ENCODE results near the gene PRR36.

Gene PRR36

GRCh38 chr19:7917267-7918061 is 43.3 kb upstream of the PRR36 start:
- H3K79me1 ChIP-seq (ENCODE audit: low read depth, low read length): peaks cover 6% of the 10 kb centered on the region
- WGBS, 2 donors (ENCODE audit: extremely low coverage in 2 of 2, insufficient read length in 2 of 2, insufficient replicate concordance in 1 of 2): no CpG with 5 or more reads among the region's 71 CpGs
- peak overlapping the region; percentile 71 for H3K14ac ChIP-seq (ENCODE audit: low read length)
- no peaks in the 10 kb centered on the region for H3K9me3 ChIP-seq (replicated peaks in 1 of 2; ENCODE audit: control insufficient read depth in 2 of 2, insufficient read depth in 1 of 2, low read depth in 1 of 2, low read length in 2 of 2)
- peak overlapping the region; percentile 84 for H2BK12ac ChIP-seq (ENCODE audit: low read length)
- peak overlapping the region; percentile 91 for H2AFZ ChIP-seq (ENCODE audit: low read length)
- peaks cover 11 to 15% of the 10 kb centered on the region in 2 donors for H3K36me3 ChIP-seq (replicated peaks in 1 of 2; ENCODE audit: control insufficient read depth in 2 of 2, insufficient read depth in 2 of 2, low read length in 2 of 2)
- H3K4me3 ChIP-seq (ENCODE audit: low read length in 2 of 2): peak overlapping the region; percentile 46 to 74
- H2AK5ac ChIP-seq (ENCODE audit: low read depth, low read length): peak overlapping the region; percentile 53
- peak overlapping the region; percentile 95 for H3K9ac ChIP-seq (ENCODE audit: low read depth, low read length, poor library complexity)
- H3K4me1 ChIP-seq (ENCODE audit: control insufficient read depth in 2 of 2, insufficient read depth in 1 of 2, low read depth in 1 of 2, low read length in 2 of 2): peaks cover 18 to 25% of the 10 kb centered on the region in 2 donors
- peaks cover 22 to 42% (median 22%) of the 10 kb centered on the region in 3 experiments for H3K27me3 ChIP-seq (ENCODE audit: control insufficient read depth in 3 of 3, insufficient read depth in 3 of 3, low read depth in 1 of 3, low read length in 3 of 3)
- peak overlapping the region; percentile 96 for H4K8ac ChIP-seq (ENCODE audit: low read depth, low read length)
- peak overlapping the region; percentile 95 for H4K91ac ChIP-seq (ENCODE audit: low read depth, low read length, poor library complexity)
- H3K23ac ChIP-seq (ENCODE audit: low read depth, low read length, poor library complexity): peak overlapping the region; percentile 85
- peak overlapping the region; percentile 47 for H2BK120ac ChIP-seq (ENCODE audit: low read depth, low read length)
- H3K18ac ChIP-seq (ENCODE audit: low read length): peak overlapping the region; percentile 95
- no peak overlapping the region for H3K27ac ChIP-seq (replicated peaks; ENCODE audit: low read length)
- DNase-seq (ENCODE audit: low spot score): no peak
- H2BK5ac ChIP-seq (ENCODE audit: low read length): peak overlapping the region; percentile 48
- H3K4ac ChIP-seq (ENCODE audit: low read length): peak overlapping the region; percentile 89
- peak overlapping the region; percentile 98 for H3K4me2 ChIP-seq (ENCODE audit: insufficient read depth, low read length, poor library complexity, severe bottlenecking)
- peak overlapping the region; percentile 78 for H2BK15ac ChIP-seq (ENCODE audit: low read length)

- Histone ChIP-seq H3K23ac (ENCODE audit: low read depth, low read length, poor library complexity) (peak overlapping the region; percentile 85), H4K8ac (ENCODE audit: low read depth, low read length) (no peak overlapping the region), H3K79me1 (ENCODE audit: low read depth, low read length) (peaks cover 2% of the 10 kb centered on the region), H3K27ac (replicated peaks; ENCODE audit: low read length) (no peak overlapping the region), H3K27me3 (ENCODE audit: control insufficient read depth in 3 of 3, insufficient read depth in 3 of 3, low read depth in 1 of 3, low read length in 3 of 3) (peaks cover 22 to 42% (median 22%) of the 10 kb centered on the region in 3 experiments), H2AK5ac (ENCODE audit: low read depth, low read length) (peak overlapping the region; percentile 88), H2BK5ac (ENCODE audit: low read length) (peak overlapping the region; percentile 48), H2AFZ (ENCODE audit: low read length) (peak overlapping the region; percentile 91), H3K4me2 (ENCODE audit: insufficient read depth, low read length, poor library complexity, severe bottlenecking) (peak overlapping the region; percentile 98), H2BK120ac (ENCODE audit: low read depth, low read length) (no peak overlapping the region), H3K4me3 (ENCODE audit: low read length in 2 of 2) (peak overlapping the region; percentile 46 to 74), H3K4me1 (ENCODE audit: control insufficient read depth in 2 of 2, insufficient read depth in 1 of 2, low read depth in 1 of 2, low read length in 2 of 2) (peaks cover 18 to 25% of the 10 kb centered on the region in 2 donors), H4K91ac (ENCODE audit: low read depth, low read length, poor library complexity) (no peak overlapping the region), H3K18ac (ENCODE audit: low read length) (peak overlapping the region; percentile 95), H2BK15ac (ENCODE audit: low read length) (peak overlapping the region; percentile 78), H2BK12ac (ENCODE audit: low read length) (no peak overlapping the region), H3K4ac (ENCODE audit: low read length) (no peak overlapping the region), H3K9me3 (replicated peaks in 1 of 2; ENCODE audit: control insufficient read depth in 2 of 2, insufficient read depth in 1 of 2, low read depth in 1 of 2, low read length in 2 of 2) (no peaks in the 10 kb centered on the region), H3K14ac (ENCODE audit: low read length) (no peak overlapping the region), H3K36me3 (replicated peaks in 1 of 2; ENCODE audit: control insufficient read depth in 2 of 2, insufficient read depth in 2 of 2, low read length in 2 of 2) (peaks cover 10 to 14% of the 10 kb centered on the region in 2 donors), H3K9ac (ENCODE audit: low read depth, low read length, poor library complexity) (peak overlapping the region; percentile 95)
- WGBS, 2 donors (ENCODE audit: extremely low coverage in 2 of 2, insufficient read length in 2 of 2, insufficient replicate concordance in 1 of 2): no CpG with 5 or more reads among the region's 12 CpGs
- no peak for DNase-seq (ENCODE audit: low spot score)
These were observed 42.7 kb upstream of the PRR36 start for GRCh38 chr19:7916955-7917266.

- peak overlapping the region; percentile 80 for H3K23ac ChIP-seq (ENCODE audit: low read depth, low read length, poor library complexity)
- H3K9ac ChIP-seq (ENCODE audit: low read depth, low read length, poor library complexity): peak overlapping the region; percentile 77
- H3K4me1 ChIP-seq (ENCODE audit: control insufficient read depth in 2 of 2, insufficient read depth in 1 of 2, low read depth in 1 of 2, low read length in 2 of 2): peaks cover 13 to 20% of the 10 kb centered on the region in 2 donors
- no peaks in the 10 kb centered on the region for H3K9me3 ChIP-seq (replicated peaks in 1 of 2; ENCODE audit: control insufficient read depth in 2 of 2, insufficient read depth in 1 of 2, low read depth in 1 of 2, low read length in 2 of 2)
- H3K27ac ChIP-seq (replicated peaks; ENCODE audit: low read length): no peak overlapping the region
- no peak overlapping the region for H3K4ac ChIP-seq (ENCODE audit: low read length)
- DNase-seq (ENCODE audit: low spot score): no peak
- no CpG with 5 or more reads among the region's 104 CpGs for WGBS, 2 donors (ENCODE audit: extremely low coverage in 2 of 2, insufficient read length in 2 of 2, insufficient replicate concordance in 1 of 2)
- no peak overlapping the region for H4K8ac ChIP-seq (ENCODE audit: low read depth, low read length)
- peak overlapping the region; percentile 88 for H2AK5ac ChIP-seq (ENCODE audit: low read depth, low read length)
- H2BK120ac ChIP-seq (ENCODE audit: low read depth, low read length): no peak overlapping the region
- peaks cover 11 to 15% of the 10 kb centered on the region in 2 donors for H3K36me3 ChIP-seq (replicated peaks in 1 of 2; ENCODE audit: control insufficient read depth in 2 of 2, insufficient read depth in 2 of 2, low read length in 2 of 2)
- H2AFZ ChIP-seq (ENCODE audit: low read length): peak overlapping the region; percentile 91
- no peak overlapping the region for H2BK5ac ChIP-seq (ENCODE audit: low read length)
- peaks cover 2% of the 10 kb centered on the region for H3K79me1 ChIP-seq (ENCODE audit: low read depth, low read length)
- H2BK15ac ChIP-seq (ENCODE audit: low read length): peak overlapping the region; percentile 67
- peaks cover 22 to 42% (median 22%) of the 10 kb centered on the region in 3 experiments for H3K27me3 ChIP-seq (ENCODE audit: control insufficient read depth in 3 of 3, insufficient read depth in 3 of 3, low read depth in 1 of 3, low read length in 3 of 3)
- H3K14ac ChIP-seq (ENCODE audit: low read length): peak overlapping the region; percentile 56
- peak overlapping the region; percentile 46 to 74 for H3K4me3 ChIP-seq (ENCODE audit: low read length in 2 of 2)
- peak overlapping the region; percentile 22 for H2BK12ac ChIP-seq (ENCODE audit: low read length)
- peak overlapping the region; percentile 98 for H3K4me2 ChIP-seq (ENCODE audit: insufficient read depth, low read length, poor library complexity, severe bottlenecking)
- no peak overlapping the region for H4K91ac ChIP-seq (ENCODE audit: low read depth, low read length, poor library complexity)
- peak overlapping the region; percentile 92 for H3K18ac ChIP-seq (ENCODE audit: low read length)
These were observed 42.1 kb upstream of the PRR36 start for GRCh38 chr19:7916103-7916954.
